Measurements from ENCODE around the gene CCR9.

The CCR9 gene

GRCh38 chr3:45922950-45923590, 36.7 kb downstream of the CCR9 start:
- H3K4me3 ChIP-seq (ENCODE audit: low read length): no peak overlapping the region
- DNase-seq (ENCODE audit: low read depth): no peak
- TF ChIP-seq CTCF (conservative IDR thresholded peaks at IDR 0.05; ENCODE audit: low read length): no peak

- DNase-seq (ENCODE audit: low read depth): peak; percentile 55
- no peak overlapping the region for H3K4me3 ChIP-seq (ENCODE audit: low read length)
- TF ChIP-seq CTCF (conservative IDR thresholded peaks at IDR 0.05; ENCODE audit: low read length): no peak
Observed at GRCh38 chr3:45923755-45924154, 37.4 kb downstream of the CCR9 start.

- no peak for TF ChIP-seq CTCF (conservative IDR thresholded peaks at IDR 0.05; ENCODE audit: low read length)
- no peak overlapping the region for H3K4me3 ChIP-seq (ENCODE audit: low read length)
- peak; percentile 46 for DNase-seq (ENCODE audit: low read depth)
Observed at GRCh38 chr3:45927881-45928280, 41.5 kb downstream of the CCR9 start.

GRCh38 chr3:45929042-45929679, 42.8 kb downstream of the CCR9 start:
- H3K4me3 ChIP-seq (ENCODE audit: low read length): no peak overlapping the region
- DNase-seq (ENCODE audit: low read depth): peak; percentile 16
- peak; percentile 81 for TF ChIP-seq CTCF (conservative IDR thresholded peaks at IDR 0.05; ENCODE audit: low read length)

- DNase-seq (ENCODE audit: low read depth): no peak
- no peak for TF ChIP-seq CTCF (conservative IDR thresholded peaks at IDR 0.05; ENCODE audit: low read length)
- no peak overlapping the region for H3K4me3 ChIP-seq (ENCODE audit: low read length)
Observed at GRCh38 chr3:45931496-45931895, 45.2 kb downstream of the CCR9 start.

GRCh38 chr3:45932112-45932511, 45.8 kb downstream of the CCR9 start:
- TF ChIP-seq CTCF (conservative IDR thresholded peaks at IDR 0.05; ENCODE audit: low read length): no peak
- no peak overlapping the region for H3K4me3 ChIP-seq (ENCODE audit: low read length)
- no peak for DNase-seq (ENCODE audit: low read depth)

GRCh38 chr3:45933591-45933990, 47.2 kb downstream of the CCR9 start:
- no peak for TF ChIP-seq CTCF (conservative IDR thresholded peaks at IDR 0.05; ENCODE audit: low read length)
- no peak overlapping the region for H3K4me3 ChIP-seq (ENCODE audit: low read length)
- no peak for DNase-seq (ENCODE audit: low read depth)

Data from AG10803 (cell line).